ENCODE results near the gene AP2A1.

Gene AP2A1

DNA sequence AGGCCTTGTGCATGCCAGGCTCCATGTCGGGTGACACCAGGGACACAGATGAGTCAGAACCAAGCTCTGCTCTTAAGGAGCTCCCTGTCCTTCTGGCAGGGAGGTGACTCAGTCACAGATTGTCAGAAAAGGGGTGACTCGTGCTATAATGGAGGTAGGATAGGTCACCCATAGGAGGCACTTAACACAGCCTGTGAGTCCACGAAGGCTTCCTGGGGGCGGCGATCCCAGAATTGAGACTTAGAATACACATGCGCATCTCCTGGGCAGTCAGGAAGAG, 26.7 kb downstream of the AP2A1 start:
- H3K4me3 ChIP-seq (ENCODE audit: insufficient read length, low read depth): no peak overlapping the region
- no peak for DNase-seq (ENCODE audit: low read depth, low spot score)
- TF ChIP-seq ZNF274 (IDR thresholded peaks at IDR 0.05; ENCODE audit: low read depth, low read length) (no peak), YY1 (IDR thresholded peaks at IDR 0.05; ENCODE audit: insufficient read depth, insufficient read length) (no peak), SUZ12 (IDR thresholded peaks at IDR 0.05; ENCODE audit: extremely low read depth, insufficient read depth, insufficient read length) (no peak)
- H3K27me3 ChIP-seq (ENCODE audit: insufficient read depth, insufficient read length): no peaks in the 10 kb centered on the region
- peaks cover 5% of the 10 kb centered on the region for H3K4me1 ChIP-seq (ENCODE audit: insufficient read depth, insufficient read length)
- H3K9me3 ChIP-seq (ENCODE audit: insufficient read depth, low read length): no peaks in the 10 kb centered on the region
- peaks cover 79% of the 10 kb centered on the region for H3K36me3 ChIP-seq (ENCODE audit: insufficient read depth, insufficient read length, low read length)
- peak overlapping the region; percentile 56 for H3K9ac ChIP-seq (ENCODE audit: insufficient read length, low read depth)

DNA sequence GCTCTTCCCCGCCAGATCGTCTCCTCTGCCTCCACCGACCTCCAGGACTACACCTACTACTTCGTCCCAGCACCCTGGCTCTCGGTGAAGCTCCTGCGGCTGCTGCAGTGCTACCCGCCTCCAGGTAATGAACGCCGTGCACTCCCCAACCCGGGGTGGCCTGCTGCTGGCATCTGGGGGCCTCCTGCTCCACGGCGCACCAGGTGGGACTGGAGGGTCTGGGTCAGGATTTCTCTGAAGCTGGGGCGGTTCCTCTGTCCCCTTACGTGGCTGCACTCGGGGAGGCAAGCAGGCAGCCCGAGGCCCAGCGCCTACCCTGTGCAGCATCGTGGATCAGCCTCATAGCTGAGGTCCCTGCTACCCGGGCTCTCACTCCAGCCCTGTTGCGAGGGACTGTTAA, 28.8 kb downstream of the AP2A1 start:
- Histone ChIP-seq H3K4me1 (ENCODE audit: insufficient read depth, insufficient read length) (peaks cover 5% of the 10 kb centered on the region), H3K36me3 (ENCODE audit: insufficient read depth, insufficient read length, low read length) (peaks cover 89% of the 10 kb centered on the region), H3K27me3 (ENCODE audit: insufficient read depth, insufficient read length) (no peaks in the 10 kb centered on the region), H3K9me3 (ENCODE audit: insufficient read depth, low read length) (no peaks in the 10 kb centered on the region), H3K9ac (ENCODE audit: insufficient read length, low read depth) (no peak overlapping the region), H3K4me3 (ENCODE audit: insufficient read length, low read depth) (no peak overlapping the region)
- TF ChIP-seq YY1 (IDR thresholded peaks at IDR 0.05; ENCODE audit: insufficient read depth, insufficient read length) (no peak), ZNF274 (IDR thresholded peaks at IDR 0.05; ENCODE audit: low read depth, low read length) (no peak), SUZ12 (IDR thresholded peaks at IDR 0.05; ENCODE audit: extremely low read depth, insufficient read depth, insufficient read length) (no peak)
- DNase-seq (ENCODE audit: low read depth, low spot score): no peak

DNA sequence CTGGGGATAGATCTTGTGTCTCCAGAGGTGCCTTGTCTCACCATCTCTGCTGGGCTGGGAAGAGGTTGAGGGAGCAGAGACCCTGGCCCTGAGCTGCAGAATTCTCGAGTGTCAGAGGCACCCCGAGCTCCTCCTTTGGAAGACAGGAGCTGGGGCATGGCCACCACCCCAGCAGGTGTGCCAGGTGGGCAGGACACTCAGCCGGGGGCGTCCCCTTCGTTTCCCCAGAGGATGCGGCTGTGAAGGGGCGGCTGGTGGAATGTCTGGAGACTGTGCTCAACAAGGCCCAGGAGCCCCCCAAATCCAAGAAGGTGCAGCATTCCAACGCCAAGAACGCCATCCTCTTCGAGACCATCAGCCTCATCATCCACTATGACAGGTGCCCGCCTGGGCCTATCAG, 31.8 kb downstream of the AP2A1 start:
- Histone ChIP-seq H3K4me1 (ENCODE audit: insufficient read depth, insufficient read length) (peaks cover 9% of the 10 kb centered on the region), H3K36me3 (ENCODE audit: insufficient read depth, insufficient read length, low read length) (peaks cover 90% of the 10 kb centered on the region), H3K9ac (ENCODE audit: insufficient read length, low read depth) (no peak overlapping the region), H3K27me3 (ENCODE audit: insufficient read depth, insufficient read length) (no peaks in the 10 kb centered on the region), H3K9me3 (ENCODE audit: insufficient read depth, low read length) (no peaks in the 10 kb centered on the region), H3K4me3 (ENCODE audit: insufficient read length, low read depth) (no peak overlapping the region)
- no peak for DNase-seq (ENCODE audit: low read depth, low spot score)
- no peak for TF ChIP-seq SUZ12 (IDR thresholded peaks at IDR 0.05; ENCODE audit: extremely low read depth, insufficient read depth, insufficient read length)
- TF ChIP-seq YY1 (IDR thresholded peaks at IDR 0.05; ENCODE audit: insufficient read depth, insufficient read length): no peak
- no peak for TF ChIP-seq ZNF274 (IDR thresholded peaks at IDR 0.05; ENCODE audit: low read depth, low read length)

DNA sequence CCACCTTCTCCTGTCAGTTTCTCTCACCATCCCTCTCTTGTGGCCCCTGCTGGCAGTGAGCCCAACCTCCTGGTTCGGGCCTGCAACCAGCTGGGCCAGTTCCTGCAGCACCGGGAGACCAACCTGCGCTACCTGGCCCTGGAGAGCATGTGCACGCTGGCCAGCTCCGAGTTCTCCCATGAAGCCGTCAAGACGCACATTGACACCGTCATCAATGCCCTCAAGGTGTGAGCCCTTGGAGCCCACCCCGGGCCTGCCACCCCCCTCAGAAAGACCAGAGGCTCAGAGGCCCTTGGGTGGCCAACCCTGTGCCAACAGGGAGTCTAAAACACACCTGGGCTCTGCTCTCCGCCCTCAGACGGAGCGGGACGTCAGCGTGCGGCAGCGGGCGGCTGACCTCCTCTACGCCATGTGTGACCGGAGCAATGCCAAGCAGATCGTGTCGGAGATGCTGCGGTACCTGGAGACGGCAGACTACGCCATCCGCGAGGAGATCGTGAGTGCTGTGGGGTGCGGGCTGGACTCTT, 32.5 kb downstream of the AP2A1 start:
- no peak overlapping the region for H3K4me3 ChIP-seq (ENCODE audit: insufficient read length, low read depth)
- peaks cover 90% of the 10 kb centered on the region for H3K36me3 ChIP-seq (ENCODE audit: insufficient read depth, insufficient read length, low read length)
- H3K27me3 ChIP-seq (ENCODE audit: insufficient read depth, insufficient read length): no peaks in the 10 kb centered on the region
- no peaks in the 10 kb centered on the region for H3K9me3 ChIP-seq (ENCODE audit: insufficient read depth, low read length)
- no peak for DNase-seq (ENCODE audit: low read depth, low spot score)
- H3K9ac ChIP-seq (ENCODE audit: insufficient read length, low read depth): no peak overlapping the region
- no peak for TF ChIP-seq YY1 (IDR thresholded peaks at IDR 0.05; ENCODE audit: insufficient read depth, insufficient read length)
- peaks cover 9% of the 10 kb centered on the region for H3K4me1 ChIP-seq (ENCODE audit: insufficient read depth, insufficient read length)

DNA sequence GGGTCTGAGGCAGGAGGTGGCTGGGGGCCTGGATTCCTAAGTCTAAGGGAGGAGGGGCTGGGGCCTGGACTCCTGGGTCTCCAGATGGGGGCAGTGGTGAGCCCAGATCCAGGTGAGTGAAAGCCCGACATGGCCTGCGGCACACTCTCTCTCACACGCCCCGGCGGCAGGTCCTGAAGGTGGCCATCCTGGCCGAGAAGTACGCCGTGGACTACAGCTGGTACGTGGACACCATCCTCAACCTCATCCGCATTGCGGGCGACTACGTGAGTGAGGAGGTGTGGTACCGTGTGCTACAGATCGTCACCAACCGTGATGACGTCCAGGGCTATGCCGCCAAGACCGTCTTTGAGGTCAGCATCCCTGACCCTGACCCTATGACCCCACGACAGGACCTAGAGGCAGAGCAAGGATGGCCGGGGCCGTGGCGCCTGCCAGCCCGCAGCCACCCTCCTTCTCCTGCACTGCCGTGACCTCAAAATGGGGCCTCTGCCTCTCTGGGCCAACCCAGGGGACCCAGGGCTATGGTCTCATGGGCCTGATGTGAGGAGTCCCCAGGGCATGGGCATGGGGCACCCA, 33.1 kb downstream of the AP2A1 start:
- DNase-seq (ENCODE audit: low read depth, low spot score): no peak
- H3K36me3 ChIP-seq (ENCODE audit: insufficient read depth, insufficient read length, low read length): peaks cover 89% of the 10 kb centered on the region
- no peaks in the 10 kb centered on the region for H3K9me3 ChIP-seq (ENCODE audit: insufficient read depth, low read length)
- no peaks in the 10 kb centered on the region for H3K27me3 ChIP-seq (ENCODE audit: insufficient read depth, insufficient read length)
- H3K4me3 ChIP-seq (ENCODE audit: insufficient read length, low read depth): no peak overlapping the region
- H3K9ac ChIP-seq (ENCODE audit: insufficient read length, low read depth): no peak overlapping the region
- TF ChIP-seq YY1 (IDR thresholded peaks at IDR 0.05; ENCODE audit: insufficient read depth, insufficient read length) (no peak), ZNF274 (IDR thresholded peaks at IDR 0.05; ENCODE audit: low read depth, low read length) (no peak), SUZ12 (IDR thresholded peaks at IDR 0.05; ENCODE audit: extremely low read depth, insufficient read depth, insufficient read length) (no peak)
- peaks cover 9% of the 10 kb centered on the region for H3K4me1 ChIP-seq (ENCODE audit: insufficient read depth, insufficient read length)

DNA sequence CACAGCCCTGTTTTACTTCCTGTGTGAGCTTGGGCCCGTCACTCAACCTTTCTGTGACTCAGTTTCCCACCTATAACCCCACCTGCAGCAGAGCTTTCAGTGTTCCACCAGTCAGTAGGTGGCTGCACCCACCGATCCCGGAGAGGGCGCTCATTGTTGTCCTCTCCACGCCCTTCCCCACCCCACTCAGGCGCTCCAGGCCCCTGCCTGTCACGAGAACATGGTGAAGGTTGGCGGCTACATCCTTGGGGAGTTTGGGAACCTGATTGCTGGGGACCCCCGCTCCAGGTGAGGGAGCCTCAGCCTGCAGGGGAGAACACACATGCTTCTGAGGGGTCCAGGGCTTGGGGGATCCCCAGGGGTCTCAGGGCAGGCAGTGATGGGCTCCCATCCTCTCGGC, 34.0 kb downstream of the AP2A1 start:
- H3K36me3 ChIP-seq (ENCODE audit: insufficient read depth, insufficient read length, low read length): peaks cover 88% of the 10 kb centered on the region
- no peaks in the 10 kb centered on the region for H3K9me3 ChIP-seq (ENCODE audit: insufficient read depth, low read length)
- no peak overlapping the region for H3K4me3 ChIP-seq (ENCODE audit: insufficient read length, low read depth)

DNA sequence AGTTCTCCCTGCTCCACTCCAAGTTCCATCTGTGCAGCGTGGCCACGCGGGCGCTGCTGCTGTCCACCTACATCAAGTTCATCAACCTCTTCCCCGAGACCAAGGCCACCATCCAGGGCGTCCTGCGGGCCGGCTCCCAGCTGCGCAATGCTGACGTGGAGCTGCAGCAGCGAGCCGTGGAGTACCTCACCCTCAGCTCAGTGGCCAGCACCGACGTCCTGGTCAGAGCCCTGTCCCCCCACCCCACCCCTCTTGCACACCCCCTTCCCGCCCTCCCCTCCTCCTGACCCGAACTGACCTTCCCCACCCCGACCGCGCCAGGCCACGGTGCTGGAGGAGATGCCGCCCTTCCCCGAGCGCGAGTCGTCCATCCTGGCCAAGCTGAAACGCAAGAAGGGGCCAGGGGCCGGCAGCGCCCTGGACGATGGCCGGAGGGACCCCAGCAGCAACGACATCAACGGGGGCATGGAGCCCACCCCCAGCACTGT, 34.6 kb downstream of the AP2A1 start:
- Histone ChIP-seq H3K4me3 (ENCODE audit: insufficient read length, low read depth) (no peak overlapping the region), H3K9me3 (ENCODE audit: insufficient read depth, low read length) (no peaks in the 10 kb centered on the region), H3K36me3 (ENCODE audit: insufficient read depth, insufficient read length, low read length) (peaks cover 86% of the 10 kb centered on the region), H3K9ac (ENCODE audit: insufficient read length, low read depth) (peak overlapping the region; percentile 42), H3K4me1 (ENCODE audit: insufficient read depth, insufficient read length) (peaks cover 9% of the 10 kb centered on the region), H3K27me3 (ENCODE audit: insufficient read depth, insufficient read length) (no peaks in the 10 kb centered on the region)
- no peak for DNase-seq (ENCODE audit: low read depth, low spot score)
- TF ChIP-seq ZNF274 (IDR thresholded peaks at IDR 0.05; ENCODE audit: low read depth, low read length) (no peak), YY1 (IDR thresholded peaks at IDR 0.05; ENCODE audit: insufficient read depth, insufficient read length) (no peak), SUZ12 (IDR thresholded peaks at IDR 0.05; ENCODE audit: extremely low read depth, insufficient read depth, insufficient read length) (no peak)

More for the DNA sequence above, 34.0 kb downstream of the AP2A1 start:
- DNase-seq (ENCODE audit: low read depth, low spot score): no peak
- Histone ChIP-seq H3K4me1 (ENCODE audit: insufficient read depth, insufficient read length) (peaks cover 9% of the 10 kb centered on the region), H3K9ac (ENCODE audit: insufficient read length, low read depth) (no peak overlapping the region), H3K27me3 (ENCODE audit: insufficient read depth, insufficient read length) (no peaks in the 10 kb centered on the region)
- TF ChIP-seq ZNF274 (IDR thresholded peaks at IDR 0.05; ENCODE audit: low read depth, low read length) (no peak), SUZ12 (IDR thresholded peaks at IDR 0.05; ENCODE audit: extremely low read depth, insufficient read depth, insufficient read length) (no peak), YY1 (IDR thresholded peaks at IDR 0.05; ENCODE audit: insufficient read depth, insufficient read length) (no peak)
